A673 (cell line): Measurements from ENCODE around the gene MRPS22.

Experiments
- CTCF ChIP-seq: fragments of 300-800, 200-600 bp; sonication (generic); conservative IDR thresholded peaks from 2 replicates; pipeline ENCODE4 v1.5.1; 2017; ENCODE audit warnings: low read depth, mild to moderate bottlenecking, antibody characterized with exemption, low read length, moderate library complexity, mixed read lengths
- EZH2 ChIP-seq: fragments of 200-600 bp; sonication (generic); IDR thresholded peaks from 2 replicates; pipeline ENCODE4 v1.6.1; 2017; ENCODE audit warnings: borderline replicate concordance, low read depth, mild to moderate bottlenecking, mixed read lengths, antibody characterized with exemption, low read length; ENCODE audit not compliant: poor library complexity, severe bottlenecking

- no peak for TF ChIP-seq CTCF
- no peak for TF ChIP-seq EZH2
Measured at GRCh38 chr3:139324456-139324855, 19.4 kb upstream of the MRPS22 start.
